Activated naive CD4-positive, alpha-beta T cell treated with anti-CD3 and anti-CD28 coated beads for 36 hours (primary cell): Measurements from ENCODE around the gene HES3. TPM values are rescaled to one million over a fixed set of nuclear protein-coding genes. Genes with fewer than 3 reads are reported as not detected.

Experiments
- CTCF ChIA-PET: fragments of 350-600 bp; sonication (Branson Sonifier 250); formaldehyde crosslinking; loops from one replicate; lab custom pipeline; 2021; ENCODE audit warnings: antibody characterized with exemption; lab: Charles Lee
- DNase-seq: peaks from one replicate; pipeline ENCODE4 v3.0.0-alpha.2; 2020
- H3K27ac Mint-ChIP-seq: one replicate; pipeline ENCODE4 v1.8.0; 2021; ENCODE audit warnings: mild to moderate bottlenecking, mixed read lengths
- H3K27me3 Mint-ChIP-seq: one replicate; pipeline ENCODE4 v1.8.0; 2021; ENCODE audit warnings: low read depth, mixed read lengths
- H3K36me3 Mint-ChIP-seq: one replicate; pipeline ENCODE4 v1.8.0; 2021; ENCODE audit warnings: low read depth, mixed read lengths
- H3K4me1 Mint-ChIP-seq: one replicate; pipeline ENCODE4 v1.8.0; 2021; ENCODE audit warnings: low read depth, mixed read lengths
- H3K4me3 Mint-ChIP-seq: one replicate; pipeline ENCODE4 v1.8.0; 2021; ENCODE audit warnings: mild to moderate bottlenecking, moderate library complexity, mixed read lengths
- H3K9me3 Mint-ChIP-seq: one replicate; pipeline ENCODE4 v1.8.0; 2021; ENCODE audit warnings: mixed read lengths
- intact Hi-C: fragments of 100-400 bp; cut with micrococcal nuclease; formaldehyde crosslinking; loops from one replicate; pipeline ENCODE4 v1.15.1; 2023
- total RNA-seq, 2 experiments: library from RNA; stranded (reverse); gene quantifications; one replicate each; pipeline ENCODE4 v1.2.3, GENCODE V29; 2021

The HES3 gene
- total RNA-seq, 2 experiments from 2014 or later: not detected

DNA sequence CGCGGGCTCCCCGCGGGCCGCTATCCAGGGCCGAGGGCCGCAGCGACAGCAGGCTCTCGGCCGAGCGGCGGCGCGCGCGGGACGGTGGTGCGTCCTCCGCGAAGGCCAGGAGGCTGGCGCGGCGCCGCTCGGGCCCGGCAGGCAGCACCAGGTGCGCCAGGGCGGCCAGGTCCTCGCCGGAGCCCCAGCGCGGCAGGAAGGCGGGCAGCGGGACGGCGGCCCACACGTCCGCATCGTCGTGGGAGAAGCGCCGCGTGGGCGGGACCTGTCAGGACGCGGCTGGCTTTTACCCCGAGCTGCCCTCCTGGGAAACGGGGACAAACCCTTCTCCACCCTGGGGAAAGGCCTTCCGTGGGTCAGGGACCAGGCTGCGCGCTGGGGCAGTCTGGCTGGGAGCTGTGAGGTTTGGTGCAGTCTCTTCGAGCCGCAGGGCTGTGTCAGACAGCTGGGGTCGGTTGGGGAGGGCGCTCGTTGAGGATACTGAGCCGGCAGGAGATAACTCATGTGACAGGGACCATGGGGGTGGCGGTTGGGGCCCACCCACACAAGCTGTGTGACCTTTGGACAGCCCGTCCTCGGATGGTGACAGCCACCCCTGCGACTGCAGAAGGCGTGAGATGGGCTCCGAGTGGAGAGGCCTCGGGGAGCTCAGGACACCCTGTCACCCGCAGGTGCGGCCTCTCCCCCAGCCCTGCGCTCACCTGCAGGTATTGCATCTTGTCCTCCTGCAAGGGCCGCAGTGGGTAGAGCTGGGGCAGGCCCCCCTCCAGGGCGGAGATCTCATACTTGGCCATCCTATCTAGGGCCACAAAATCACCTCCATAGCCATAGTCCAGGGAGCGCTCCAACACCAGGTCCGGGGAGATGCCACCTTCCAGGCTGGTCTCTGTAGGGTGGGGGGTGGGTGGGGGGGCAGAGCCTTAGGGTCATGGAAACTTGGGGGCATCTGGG, 6.0 kb downstream of the HES3 start:
- intact Hi-C loops: loop anchor here (5.0 kb wide), 2 partner anchors 227 to 738 kb away; no protein-coding TSS in a partner anchor
- Mint-ChIP-seq H3K27me3 (peaks cover 31% of the 10 kb centered on the region), H3K36me3 (no peaks in the 10 kb centered on the region), H3K27ac (no peak overlapping the region), H3K9me3 (no peaks in the 10 kb centered on the region), H3K4me1 (peaks cover 5% of the 10 kb centered on the region), H3K4me3 (no peak overlapping the region)
- CTCF ChIA-PET: no interaction called here
- no peak for DNase-seq

DNA sequence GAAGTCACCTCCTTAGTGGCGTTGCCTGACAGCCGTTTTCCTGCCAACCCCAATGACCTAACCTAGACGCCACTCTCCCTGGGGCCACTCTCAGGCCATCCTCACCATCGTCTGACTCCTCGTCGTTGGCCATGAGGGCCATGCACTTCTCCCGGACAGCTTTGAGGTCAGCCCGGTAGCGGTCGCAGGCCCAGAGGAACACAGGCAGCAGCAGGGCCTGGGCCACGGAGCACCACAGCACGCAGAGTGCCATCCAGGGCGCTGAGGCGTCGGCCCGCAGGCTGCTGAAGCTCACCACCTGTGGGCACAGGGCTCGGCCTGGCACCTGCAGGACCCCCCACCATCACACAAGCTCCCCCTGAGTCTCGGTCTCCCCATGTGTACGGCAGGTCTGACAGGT, 7.3 kb downstream of the HES3 start:
- intact Hi-C loops: no loop called here
- CTCF ChIA-PET: no interaction called here
- Mint-ChIP-seq H3K4me1 (peaks cover 5% of the 10 kb centered on the region), H3K27me3 (peaks cover 28% of the 10 kb centered on the region), H3K9me3 (no peaks in the 10 kb centered on the region), H3K27ac (no peak overlapping the region), H3K36me3 (no peaks in the 10 kb centered on the region), H3K4me3 (no peak overlapping the region)
- no peak for DNase-seq

DNA sequence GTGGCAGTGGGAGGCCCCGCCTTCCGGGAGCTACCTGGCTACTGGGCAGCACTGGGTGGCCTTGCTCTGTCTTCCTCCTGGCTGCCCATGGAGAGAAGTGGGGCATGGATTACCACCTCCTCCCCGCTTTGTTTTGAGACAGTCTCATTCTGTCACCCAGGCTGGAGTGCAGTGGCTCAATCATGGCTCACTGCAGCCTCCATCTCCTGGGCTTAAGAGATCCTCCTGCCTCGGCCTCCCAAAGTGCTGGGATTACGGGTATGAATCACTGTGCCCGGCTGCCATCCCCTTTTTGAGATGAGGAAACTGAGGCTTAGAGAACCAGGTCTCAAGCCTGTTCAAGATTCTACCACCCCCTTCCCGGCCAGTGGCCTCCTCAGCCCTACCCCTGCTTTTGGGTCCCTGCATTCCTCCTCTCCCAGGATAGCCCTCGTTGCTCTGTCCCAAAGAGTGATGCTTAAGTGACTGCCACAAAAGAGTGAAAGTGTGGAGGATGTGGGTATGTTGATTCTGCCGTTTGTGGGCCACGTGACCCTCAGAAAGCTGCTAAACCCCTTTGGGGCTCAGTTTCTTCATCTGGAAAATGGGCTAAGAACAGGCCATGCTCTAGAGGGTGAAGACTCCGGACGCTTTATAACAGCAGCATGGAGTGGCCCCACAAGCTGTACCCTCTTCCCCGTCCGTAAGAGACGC, 7.8 kb downstream of the HES3 start:
- Mint-ChIP-seq H3K4me1 (peaks cover 3% of the 10 kb centered on the region), H3K36me3 (no peaks in the 10 kb centered on the region), H3K9me3 (no peaks in the 10 kb centered on the region), H3K27me3 (peaks cover 22% of the 10 kb centered on the region), H3K27ac (no peak overlapping the region), H3K4me3 (no peak overlapping the region)
- no peak for DNase-seq
- CTCF ChIA-PET: interaction anchor here (0.6 kb wide), 1 partner anchor 234 kb away, joined by 3 read pairs; no protein-coding TSS in a partner anchor
- intact Hi-C loops: no loop called here

DNA sequence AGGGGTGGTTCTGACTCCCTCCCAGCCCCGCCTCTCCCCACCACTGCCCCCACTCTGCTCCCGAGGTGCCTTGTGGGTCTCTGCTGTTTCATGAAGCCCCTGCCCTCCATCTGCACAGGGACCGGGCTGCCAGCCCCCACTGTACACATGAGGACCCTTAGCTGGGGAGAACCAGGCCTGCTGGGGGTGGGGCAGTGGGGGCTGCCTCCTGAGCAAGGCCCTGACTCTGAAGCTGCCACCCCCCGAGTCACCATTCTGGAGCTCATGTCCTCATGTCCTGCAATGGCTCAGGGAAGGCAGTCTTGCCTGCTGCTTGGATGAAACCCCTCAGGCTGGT, 8.4 kb downstream of the HES3 start:
- Mint-ChIP-seq H3K27me3 (peaks cover 17% of the 10 kb centered on the region), H3K4me1 (no peaks in the 10 kb centered on the region), H3K9me3 (no peaks in the 10 kb centered on the region), H3K4me3 (no peak overlapping the region), H3K36me3 (no peaks in the 10 kb centered on the region), H3K27ac (no peak overlapping the region)
- intact Hi-C loops: no loop called here
- CTCF ChIA-PET: interaction anchor here (0.6 kb wide), 1 partner anchor 234 kb away, joined by 3 read pairs; no protein-coding TSS in a partner anchor
- no peak for DNase-seq

DNA sequence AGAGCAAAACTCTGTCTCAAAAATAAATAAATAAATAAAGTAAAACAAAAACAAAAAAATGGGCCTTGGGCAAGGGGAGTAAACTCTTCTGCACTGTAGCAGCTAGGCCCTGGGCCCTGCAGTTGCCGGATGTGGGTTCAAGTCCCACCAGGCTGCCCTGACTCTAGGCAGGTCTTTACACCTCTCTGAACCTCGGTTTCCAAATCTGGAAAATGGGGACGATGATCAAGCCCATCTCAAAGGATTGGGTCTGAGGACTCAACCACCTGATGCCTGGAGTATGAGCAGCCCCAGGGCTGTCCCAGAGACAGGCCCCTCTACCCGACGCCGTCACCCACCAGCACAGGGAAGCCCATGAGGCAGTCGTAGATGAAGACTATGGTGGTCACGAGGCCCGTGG, 9.4 kb downstream of the HES3 start:
- Mint-ChIP-seq H3K27ac (no peak overlapping the region), H3K4me1 (no peaks in the 10 kb centered on the region), H3K9me3 (no peaks in the 10 kb centered on the region), H3K36me3 (no peaks in the 10 kb centered on the region), H3K27me3 (peaks cover 11% of the 10 kb centered on the region), H3K4me3 (no peak overlapping the region)
- no peak for DNase-seq
- intact Hi-C loops: no loop called here
- CTCF ChIA-PET: interaction anchor here (0.6 kb wide), 1 partner anchor 235 kb away, joined by 4 read pairs; no protein-coding TSS in a partner anchor

DNA sequence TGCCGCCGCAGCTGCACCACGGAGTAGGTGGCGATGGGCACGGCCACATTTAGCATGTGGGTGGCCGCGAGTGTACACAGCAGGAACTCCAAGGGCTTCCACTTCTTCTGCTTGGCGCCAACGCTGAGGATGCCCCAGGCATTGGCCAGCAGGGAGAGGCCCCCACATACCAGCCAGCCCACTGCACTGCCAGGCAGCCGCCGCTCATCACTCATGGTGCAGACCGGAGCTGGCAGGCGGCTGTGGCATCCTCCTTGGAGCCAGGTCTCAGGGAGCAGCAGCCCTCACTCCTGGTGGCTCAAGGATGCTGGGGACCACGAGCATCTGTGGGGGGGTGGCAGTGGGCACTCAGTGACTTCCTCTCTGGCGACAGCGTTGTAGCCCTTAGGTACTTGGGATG, 10.7 kb downstream of the HES3 start:
- CTCF ChIA-PET: no interaction called here
- no peak for DNase-seq
- no peak overlapping the region for H3K4me3 Mint-ChIP-seq
- H3K36me3 Mint-ChIP-seq: no peaks in the 10 kb centered on the region
- H3K27me3 Mint-ChIP-seq: peaks cover 15% of the 10 kb centered on the region
- no peaks in the 10 kb centered on the region for H3K4me1 Mint-ChIP-seq
- H3K9me3 Mint-ChIP-seq: no peaks in the 10 kb centered on the region
- H3K27ac Mint-ChIP-seq: no peak overlapping the region
- intact Hi-C loops: no loop called here

DNA sequence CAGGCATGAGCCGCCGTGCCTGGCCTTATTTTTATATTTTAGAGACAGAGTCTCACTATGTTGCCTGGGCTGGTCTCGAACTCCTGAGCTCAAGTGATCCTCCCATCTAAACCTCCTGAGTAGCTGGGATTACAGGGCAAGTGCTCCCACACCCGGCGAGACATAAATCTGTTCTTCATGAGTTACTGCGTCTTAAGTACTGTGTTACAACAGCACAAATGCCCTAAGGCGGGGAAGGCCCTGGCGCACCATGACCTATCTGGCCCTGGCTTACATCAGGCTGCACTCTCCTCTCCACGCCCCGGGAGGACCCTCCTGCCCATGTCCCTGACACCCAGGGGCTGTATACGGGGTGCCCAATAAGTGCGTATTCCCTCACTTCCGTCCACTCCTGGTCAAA, 12.7 kb downstream of the HES3 start:
- Mint-ChIP-seq H3K36me3 (no peaks in the 10 kb centered on the region), H3K27me3 (peaks cover 7% of the 10 kb centered on the region), H3K4me3 (no peak overlapping the region), H3K27ac (no peak overlapping the region), H3K4me1 (no peaks in the 10 kb centered on the region), H3K9me3 (no peaks in the 10 kb centered on the region)
- intact Hi-C loops: no loop called here
- no peak for DNase-seq
- CTCF ChIA-PET: interaction anchor here (1.0 kb wide), 2 partner anchors 10 to 87 kb away, joined by 4 read pairs; no protein-coding TSS in a partner anchor

DNA sequence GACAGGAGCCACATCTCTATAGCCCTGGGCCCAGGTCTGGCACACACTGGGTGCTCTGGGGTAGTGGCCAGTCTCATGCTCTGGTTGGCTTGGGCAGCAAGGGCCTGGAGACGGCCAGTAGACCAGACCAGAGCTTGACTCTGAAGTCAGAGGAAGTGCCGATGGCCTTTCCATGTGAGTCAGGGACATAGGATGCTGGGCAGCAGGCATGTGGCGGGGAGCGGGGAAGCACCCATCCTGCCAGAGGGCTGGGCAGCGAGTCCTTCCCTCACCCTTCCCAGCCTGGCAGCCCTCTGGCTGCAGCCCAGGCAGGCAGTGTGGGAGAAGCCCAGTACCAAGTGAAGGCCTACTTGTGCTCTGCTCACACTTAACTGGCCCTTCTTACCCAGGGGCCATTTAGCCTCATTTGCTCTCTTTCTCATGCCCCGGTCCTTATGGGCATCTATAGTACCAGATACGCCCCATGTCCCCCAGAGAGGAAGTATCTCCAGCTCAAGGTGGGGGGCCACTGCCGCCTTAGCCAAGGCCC, 13.6 kb downstream of the HES3 start:
- H3K27ac Mint-ChIP-seq: no peak overlapping the region
- intact Hi-C loops: no loop called here
- H3K4me3 Mint-ChIP-seq: no peak overlapping the region
- no peaks in the 10 kb centered on the region for H3K9me3 Mint-ChIP-seq
- H3K36me3 Mint-ChIP-seq: no peaks in the 10 kb centered on the region
- peaks cover 11% of the 10 kb centered on the region for H3K27me3 Mint-ChIP-seq
- CTCF ChIA-PET: no interaction called here
- peaks cover 3% of the 10 kb centered on the region for H3K4me1 Mint-ChIP-seq
- no peak for DNase-seq

DNA sequence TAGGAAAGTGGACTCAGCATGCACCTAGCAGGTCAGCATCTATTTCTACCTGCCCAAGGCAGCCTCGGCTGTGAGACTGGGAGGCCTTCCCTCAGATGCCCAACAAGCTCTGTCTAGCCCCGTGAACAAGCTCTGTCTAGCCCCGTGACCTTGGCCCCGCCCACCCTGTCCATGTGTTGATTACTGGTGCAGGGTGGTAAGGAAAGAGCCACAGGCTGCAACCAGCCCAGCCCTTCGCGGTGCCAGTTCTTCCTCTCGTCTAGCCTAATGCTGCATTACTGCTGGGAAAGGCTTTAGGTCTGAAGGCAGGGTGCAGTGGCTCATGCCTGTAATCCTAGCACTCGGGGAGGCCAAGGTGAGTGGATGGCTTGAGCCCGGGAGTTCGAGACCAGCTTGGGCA, 14.7 kb downstream of the HES3 start:
- Mint-ChIP-seq H3K27me3 (peaks cover 11% of the 10 kb centered on the region), H3K4me1 (peaks cover 3% of the 10 kb centered on the region), H3K36me3 (no peaks in the 10 kb centered on the region), H3K27ac (no peak overlapping the region), H3K9me3 (no peaks in the 10 kb centered on the region), H3K4me3 (no peak overlapping the region)
- CTCF ChIA-PET: interaction anchor here (1.3 kb wide), 1 partner anchor 13 kb away, joined by 5 read pairs; no protein-coding TSS in a partner anchor
- intact Hi-C loops: no loop called here
- no peak for DNase-seq

DNA sequence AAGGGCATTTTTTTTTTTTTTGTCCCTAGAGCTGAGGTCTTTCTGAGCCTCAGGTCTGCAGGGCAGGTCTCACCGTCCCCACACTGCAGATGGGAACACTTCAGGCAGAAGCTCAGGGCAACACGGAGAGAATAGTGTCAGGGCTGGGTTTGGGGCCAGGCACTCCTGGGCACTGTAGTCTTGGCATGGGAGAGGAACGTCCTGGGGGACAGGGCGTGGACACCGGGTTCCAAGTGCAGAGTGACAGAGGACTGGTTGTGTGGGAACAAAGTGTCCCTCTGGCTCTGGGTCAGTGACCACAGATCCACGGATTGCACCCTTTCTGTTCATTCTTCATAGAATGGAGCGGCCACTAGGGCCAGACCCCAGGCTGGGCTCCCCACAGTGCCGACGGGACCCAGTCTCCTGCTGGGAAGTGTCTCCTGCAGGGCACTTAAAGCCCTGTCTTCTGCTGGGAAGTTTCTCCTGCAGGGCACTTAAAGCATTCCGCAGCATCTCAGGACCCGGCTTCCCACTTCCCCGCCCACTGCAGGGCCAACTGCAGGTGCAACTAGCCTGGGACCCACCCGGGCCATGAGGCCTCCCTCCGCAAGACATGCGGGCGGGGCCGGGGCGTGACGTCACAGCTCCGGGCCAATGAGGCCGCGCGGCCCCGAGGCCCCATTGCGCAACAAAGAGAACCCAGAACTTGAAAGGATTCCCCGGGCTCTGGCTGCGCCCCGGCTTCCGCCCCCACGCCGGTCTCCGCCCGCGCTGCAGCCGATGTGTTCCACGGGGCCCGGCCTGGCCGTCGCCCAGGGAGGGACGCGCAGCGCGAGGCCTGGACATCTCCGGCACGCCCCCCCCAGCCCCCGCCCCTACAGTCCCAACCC, 15.7 kb downstream of the HES3 start:
- Mint-ChIP-seq H3K27ac (no peak overlapping the region), H3K4me3 (peak overlapping the region; percentile 12), H3K27me3 (peaks cover 11% of the 10 kb centered on the region), H3K9me3 (no peaks in the 10 kb centered on the region), H3K4me1 (peaks cover 3% of the 10 kb centered on the region), H3K36me3 (no peaks in the 10 kb centered on the region)
- intact Hi-C loops: no loop called here
- DNase-seq: peak; percentile 71
- CTCF ChIA-PET: interaction anchor here (1.3 kb wide), 1 partner anchor 14 kb away, joined by 5 read pairs; no protein-coding TSS in a partner anchor

DNA sequence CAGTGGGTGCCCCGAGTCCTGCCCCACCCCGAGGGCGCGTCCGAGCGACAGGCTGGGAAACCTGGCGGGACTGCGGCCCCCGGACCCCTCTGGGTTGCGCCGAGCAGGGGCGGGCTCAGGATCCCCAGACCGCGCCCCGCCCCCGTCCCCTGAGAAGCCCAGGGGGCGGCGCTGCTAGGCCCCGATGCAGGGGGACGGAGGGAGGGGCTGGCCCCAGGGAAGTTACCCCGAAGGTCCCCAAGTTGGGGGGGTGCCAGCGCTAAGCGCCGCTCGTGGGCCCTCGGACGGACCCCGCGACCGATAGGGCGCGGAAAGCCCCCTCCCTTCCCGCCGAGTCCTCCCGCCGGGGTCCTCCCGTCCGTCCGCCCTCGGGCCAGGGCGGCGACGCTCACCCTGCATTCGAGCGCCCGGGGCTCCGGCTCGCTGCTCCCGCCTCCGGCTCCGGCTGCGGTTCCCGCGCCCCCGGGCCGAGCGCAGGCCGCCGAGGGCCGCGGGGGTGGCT, 16.5 kb downstream of the HES3 start:
- Mint-ChIP-seq H3K4me1 (peaks cover 3% of the 10 kb centered on the region), H3K36me3 (no peaks in the 10 kb centered on the region), H3K4me3 (no peak overlapping the region), H3K9me3 (no peaks in the 10 kb centered on the region), H3K27ac (no peak overlapping the region), H3K27me3 (peaks cover 11% of the 10 kb centered on the region)
- CTCF ChIA-PET: no interaction called here
- DNase-seq: no peak
- intact Hi-C loops: no loop called here
